GM19099 (cell line): ENCODE results near the gene KCNJ1.

ENCODE experiments used
- POLR2A ChIP-seq: IDR thresholded peaks from 3 replicates; pipeline ENCODE4 v1.6.1; 2011; ENCODE audit warnings: low read depth; ENCODE audit not compliant: insufficient read length; ENCODE audit errors: extremely low read depth

Gene KCNJ1

DNA sequence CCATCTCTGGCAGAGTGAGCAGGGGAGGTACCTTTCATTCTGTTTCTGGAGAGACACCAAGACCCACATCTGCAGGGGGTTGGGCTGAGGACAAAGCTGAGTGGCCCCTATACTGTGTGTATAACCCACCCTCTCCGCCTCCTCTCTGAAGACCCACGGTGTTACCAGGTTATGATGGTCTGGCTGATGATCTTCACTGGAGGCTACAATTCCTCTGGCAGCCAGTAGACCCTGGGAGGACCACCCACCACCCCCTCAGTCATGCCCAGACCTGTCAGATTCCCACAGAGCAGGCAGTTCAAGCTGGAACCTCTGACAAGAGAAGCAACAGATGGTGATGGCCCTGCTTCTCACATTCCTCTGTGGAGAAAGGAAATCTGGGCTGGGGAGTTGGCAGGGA lies 11.4 kb upstream of the KCNJ1 start:
- no peak for TF ChIP-seq POLR2A

DNA sequence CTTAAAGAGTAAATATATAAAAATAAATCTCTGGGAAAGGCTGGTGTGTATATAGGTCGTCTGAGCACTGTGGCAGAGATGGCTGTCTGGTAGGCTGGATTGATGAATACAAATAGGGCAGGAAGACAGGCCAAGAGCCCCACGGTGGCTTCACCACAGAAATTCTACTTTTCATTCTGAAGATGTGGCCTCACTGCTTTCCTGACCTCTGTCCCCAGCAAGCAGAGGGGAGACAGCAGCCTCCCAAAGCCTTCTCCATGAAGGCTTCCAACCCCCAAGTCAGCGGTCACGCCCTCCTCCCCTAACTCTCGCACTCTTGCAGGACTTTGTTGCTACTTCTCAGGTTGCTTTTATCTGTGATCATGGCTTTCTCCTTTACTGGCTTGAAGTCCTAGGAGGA lies 10.6 kb upstream of the KCNJ1 start:
- no peak for TF ChIP-seq POLR2A

DNA sequence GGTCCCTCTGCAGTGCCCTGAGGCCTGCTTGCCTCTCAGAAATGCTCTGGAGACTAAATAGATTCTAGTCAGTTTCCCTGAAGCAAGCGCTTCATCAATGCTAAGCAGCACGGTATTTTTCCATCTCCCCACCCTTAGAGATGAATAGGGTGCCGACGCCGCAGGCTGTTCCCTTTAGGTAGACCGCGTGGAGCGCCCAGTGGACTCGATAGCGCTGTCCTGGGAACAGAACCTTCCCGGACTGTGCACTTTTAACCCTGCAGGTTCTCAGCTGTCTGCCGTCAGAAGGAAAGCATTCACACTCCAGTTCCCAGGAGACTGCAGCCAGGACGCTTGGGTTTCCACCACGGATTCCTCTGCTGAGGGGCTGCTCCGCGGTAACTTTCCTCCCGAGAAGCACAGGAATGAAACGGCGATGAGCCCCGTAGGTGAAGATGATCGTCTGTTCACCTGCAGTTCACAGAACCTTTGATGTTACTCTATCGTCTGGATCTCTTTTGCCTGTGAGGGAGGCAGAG lies 9.1 kb upstream of the KCNJ1 start:
- TF ChIP-seq POLR2A, result no peak

DNA sequence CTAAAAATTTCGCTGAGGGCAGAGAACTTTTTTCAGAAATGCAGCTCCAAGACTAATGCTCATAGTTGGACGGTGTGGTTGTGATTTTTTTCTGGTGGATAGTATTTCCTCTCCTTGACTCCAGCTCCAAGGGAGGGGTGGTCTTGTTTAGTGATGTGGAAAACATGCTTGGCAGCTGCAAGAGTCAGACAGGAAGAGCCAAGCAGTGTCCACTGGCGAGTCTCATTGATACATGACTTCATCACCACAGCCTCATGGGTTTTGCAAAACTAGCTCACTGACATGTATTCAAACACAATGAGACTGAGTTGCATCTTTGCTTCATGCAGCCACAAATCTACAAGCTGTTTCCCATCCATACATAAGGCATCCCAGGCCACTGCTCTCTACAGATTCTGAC lies 7.3 kb upstream of the KCNJ1 start:
- TF ChIP-seq POLR2A, result no peak

DNA sequence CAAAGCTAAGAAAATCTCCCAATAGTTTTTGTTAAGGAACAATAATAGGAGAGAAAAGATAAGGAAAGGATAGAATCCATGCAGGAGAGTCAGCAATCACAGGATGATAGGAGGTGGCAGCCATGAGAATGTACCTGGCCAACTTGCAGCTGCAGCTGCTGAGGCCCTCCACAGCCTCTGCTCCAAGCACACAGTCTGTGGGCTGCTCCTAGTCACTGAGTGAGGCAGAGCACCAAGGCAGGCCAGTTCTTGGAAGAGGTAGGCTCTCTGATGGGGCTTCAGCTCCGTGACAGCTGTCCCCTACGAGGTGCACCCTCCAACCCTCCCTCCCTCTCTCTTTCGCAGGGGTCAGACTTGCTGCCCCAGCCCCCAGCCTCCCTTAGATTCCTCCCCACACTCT lies 5.5 kb upstream of the KCNJ1 start:
- TF ChIP-seq POLR2A, result no peak

DNA sequence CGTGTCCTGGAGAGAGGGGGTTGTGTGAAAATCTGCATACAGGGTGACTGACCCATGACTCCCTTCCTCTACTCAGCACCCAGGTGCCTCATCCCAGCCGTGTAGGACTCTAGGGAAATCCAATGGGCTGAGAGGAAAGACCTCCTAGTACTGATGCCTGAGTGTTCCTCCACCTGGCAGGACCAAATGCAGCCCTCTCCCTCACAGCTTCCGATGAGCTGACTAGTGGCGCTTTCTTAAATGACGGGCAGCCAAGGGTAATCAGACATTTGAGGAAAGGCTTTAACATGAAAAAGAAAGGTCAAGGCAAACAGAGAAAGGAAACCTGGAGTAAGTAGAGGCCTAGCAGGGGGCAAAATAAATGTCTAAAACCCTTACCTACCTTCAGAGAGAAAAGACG lies 5.0 kb upstream of the KCNJ1 start:
- TF ChIP-seq POLR2A, result no peak

DNA sequence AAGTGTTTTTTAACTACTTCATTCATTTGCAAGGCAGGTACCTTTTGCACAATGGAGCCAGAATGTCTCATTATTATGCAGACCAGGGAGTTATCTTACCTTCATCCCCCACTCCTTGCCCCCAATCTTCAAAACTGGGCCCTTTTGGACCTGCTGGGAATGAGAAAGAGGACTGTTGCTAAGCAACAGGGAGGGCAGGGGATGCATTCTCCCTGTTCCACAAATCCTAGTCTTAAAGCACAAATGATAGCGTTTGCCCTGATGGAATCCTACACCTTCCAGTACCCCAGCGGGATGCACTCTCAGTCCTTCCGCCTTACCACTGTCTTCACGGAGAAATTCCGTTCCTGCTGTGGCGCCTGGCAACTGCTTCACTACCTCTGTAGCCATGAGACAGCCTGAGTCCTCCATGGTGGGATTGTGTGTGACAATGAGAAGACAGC lies 4.1 kb upstream of the KCNJ1 start:
- TF ChIP-seq POLR2A, result no peak

DNA sequence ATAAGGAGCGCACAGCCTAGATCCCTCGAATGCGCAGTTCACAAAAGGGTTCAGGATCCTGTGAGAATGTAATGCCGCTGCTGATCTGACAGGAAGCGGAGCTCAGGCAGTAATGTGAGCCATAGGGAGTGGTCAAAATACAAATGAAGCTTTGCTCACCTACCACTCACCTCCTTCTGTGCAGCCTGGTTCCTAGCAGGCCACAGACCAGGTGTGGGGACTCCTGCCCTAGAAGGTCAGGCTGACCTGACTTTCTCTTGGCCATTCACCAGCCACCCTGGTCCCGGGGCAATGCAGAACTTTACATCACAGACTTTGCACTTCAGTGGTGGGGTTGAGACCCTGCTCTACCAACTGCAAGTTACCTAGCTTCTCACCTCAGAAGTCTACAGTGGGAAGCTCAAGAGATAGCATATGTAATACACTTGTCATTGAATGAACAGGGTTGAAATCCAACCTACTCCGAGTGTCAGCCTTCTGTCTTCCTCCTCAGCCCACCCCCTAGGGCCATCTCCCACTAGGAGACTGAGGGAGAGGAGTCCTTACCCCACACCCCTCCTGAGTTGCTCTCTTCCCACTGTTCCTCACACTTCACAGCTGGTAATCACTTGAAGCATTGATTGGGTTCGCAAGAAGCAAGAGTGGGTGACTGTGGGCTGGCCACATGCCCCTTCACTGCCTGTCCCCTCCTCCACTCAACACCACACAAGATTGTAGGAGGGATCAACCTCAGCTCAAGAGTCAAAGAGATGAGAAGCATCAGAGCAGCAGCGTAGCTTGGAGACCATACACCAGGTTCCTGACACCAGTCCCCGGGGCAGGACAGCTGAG lies 2.0 kb upstream of the KCNJ1 start:
- TF ChIP-seq POLR2A, result no peak

DNA sequence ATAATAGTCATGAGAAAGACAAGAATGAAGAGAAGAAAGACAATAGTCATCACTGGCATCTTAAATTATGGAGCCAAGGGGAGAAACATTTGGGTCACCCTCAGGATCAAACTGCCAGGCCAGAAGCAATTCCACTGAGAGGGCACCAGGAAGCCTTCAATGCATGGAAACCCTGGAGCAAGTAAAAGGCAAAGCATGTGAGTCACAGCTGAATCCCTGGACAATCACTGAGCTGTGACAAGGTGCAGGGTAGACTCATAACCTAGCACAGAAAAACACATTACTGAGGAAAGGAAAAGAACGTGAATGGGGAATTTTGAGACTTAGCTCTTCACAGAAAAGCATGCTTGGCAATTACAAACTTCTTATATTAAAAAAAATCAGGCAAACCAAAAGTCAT lies 1.6 kb downstream of the KCNJ1 start:
- no peak for TF ChIP-seq POLR2A

DNA sequence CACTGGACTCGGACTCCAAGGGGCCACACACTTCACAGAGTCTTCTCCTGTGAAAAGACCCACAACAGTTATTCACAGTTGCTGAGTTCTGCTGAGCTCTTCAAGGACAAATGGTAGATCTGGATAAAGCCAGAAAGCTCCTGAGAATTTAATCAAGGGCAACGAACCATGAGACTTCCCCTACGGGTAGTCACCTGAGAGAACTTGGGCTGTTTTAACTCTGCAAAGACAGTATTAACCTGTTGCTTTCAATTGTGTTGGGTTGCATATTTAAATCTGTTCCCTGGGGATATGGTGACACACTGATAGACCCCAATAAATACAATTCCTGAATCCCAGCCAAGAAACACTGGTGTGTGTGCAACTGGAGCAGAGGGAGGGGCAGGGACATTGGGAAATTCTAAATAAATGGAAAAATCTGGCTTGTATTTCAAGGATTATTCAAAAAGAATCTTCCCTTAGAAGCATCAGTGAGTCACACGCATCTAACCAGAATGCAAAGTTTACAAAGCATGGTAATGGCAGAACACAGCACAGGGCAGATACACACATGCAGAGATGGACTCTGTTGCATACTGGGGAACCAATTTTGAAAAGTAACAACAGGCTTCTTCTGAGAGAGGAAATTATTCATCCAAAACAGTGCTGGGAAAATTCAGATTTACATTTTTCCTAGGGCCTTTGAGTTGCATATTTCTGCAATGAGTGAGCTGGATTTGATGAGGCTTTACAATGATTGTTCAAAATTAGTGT lies 4.0 kb downstream of the KCNJ1 start:
- TF ChIP-seq POLR2A, result no peak

DNA sequence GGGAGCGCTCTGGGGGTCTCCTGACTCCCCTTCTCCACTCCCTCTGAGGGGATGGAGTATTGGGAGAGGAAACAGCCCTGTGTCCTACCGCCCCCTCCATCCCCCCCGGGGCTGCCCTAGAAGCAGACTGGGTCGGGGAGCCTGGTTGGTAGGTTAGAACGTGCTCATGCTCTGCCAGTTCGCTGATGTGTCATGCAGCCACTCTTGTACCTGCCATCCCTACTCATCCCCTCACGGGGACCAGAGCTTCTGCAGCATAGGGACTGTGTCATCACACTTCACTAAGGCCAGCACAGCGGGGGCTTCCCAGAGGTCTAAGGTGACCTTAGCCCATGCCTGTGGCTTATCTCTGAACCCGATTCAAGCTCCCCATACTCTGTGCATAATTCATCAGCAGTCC lies 4.7 kb downstream of the KCNJ1 start:
- no peak for TF ChIP-seq POLR2A

DNA sequence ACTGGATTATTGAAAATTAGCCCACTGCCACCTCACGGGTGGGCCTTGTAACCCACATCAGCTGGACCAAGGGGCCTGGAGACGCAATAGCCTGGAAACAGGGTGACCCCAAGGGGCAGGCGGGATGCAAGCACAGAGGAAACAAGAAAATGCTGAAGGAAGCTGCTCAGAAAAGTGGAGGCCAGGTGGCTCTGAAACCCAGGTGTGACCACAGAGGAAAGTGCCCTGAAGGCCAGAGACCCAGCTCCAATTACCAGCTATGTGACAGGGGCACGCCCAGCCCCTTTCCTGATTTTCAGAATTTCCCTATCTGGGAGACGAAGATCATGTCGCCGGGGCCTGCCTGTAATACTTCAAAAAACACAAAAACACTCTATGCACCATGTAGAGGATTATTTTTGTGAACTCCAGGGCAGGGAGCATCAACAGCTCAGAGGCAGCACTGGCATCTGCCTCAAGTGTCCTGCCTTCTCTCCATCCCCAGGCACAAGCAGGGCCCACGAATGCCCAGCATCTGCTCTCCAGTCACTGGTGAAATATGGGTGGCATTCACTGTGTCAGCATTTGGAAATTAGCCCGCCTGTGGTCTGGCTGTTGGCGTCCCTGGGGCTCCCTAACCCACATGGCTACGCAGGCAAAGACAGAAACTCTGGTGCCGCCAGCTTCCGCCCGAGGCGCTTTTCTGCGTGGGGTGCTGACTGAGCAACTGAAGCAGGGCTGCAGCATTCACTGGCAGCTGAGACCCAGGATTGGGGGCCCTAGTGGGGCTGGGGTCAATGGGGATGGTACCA lies 6.3 kb downstream of the KCNJ1 start:
- TF ChIP-seq POLR2A, result no peak

DNA sequence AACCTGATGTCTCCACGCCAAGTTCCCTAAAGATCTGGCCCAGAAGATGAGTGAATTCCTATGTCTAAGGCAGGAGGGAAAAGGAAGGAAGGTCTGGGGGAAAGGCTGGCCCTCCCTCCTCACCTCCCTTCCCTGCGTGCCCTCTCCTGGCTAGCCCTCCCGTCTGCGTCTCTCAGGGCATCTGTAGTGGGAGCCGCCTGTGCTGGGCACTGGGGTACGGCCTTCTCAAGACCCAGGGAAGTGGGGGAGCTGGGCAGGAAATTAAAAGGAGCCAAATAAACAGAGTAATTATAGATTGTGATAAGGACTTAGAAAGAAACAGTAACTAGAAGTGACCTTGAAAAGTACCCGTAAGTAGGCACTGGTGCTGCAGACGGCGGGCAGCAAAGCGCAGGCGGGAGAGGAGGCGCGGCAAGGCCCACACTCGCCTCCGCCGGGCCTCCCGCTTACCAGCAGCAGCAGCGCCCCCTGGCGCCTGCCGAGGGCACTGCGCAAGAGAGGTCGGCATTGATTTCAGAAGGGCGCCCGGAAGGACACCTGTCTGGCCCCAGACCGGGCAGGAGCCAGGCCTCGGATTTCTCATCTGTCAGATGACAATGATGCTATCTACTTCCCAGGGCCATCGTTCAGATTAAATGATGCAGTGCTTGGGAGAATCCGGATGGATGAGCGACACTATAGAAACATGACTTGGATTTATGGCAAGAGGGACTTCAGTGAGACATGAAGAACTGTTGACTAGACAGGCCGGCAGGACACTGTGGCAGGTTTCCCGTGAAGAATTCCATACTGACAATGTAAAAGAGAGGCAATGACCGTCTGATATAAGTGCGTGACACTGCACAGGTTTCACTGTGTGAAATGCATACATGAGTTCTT lies 7.3 kb downstream of the KCNJ1 start:
- TF ChIP-seq POLR2A, result no peak

DNA sequence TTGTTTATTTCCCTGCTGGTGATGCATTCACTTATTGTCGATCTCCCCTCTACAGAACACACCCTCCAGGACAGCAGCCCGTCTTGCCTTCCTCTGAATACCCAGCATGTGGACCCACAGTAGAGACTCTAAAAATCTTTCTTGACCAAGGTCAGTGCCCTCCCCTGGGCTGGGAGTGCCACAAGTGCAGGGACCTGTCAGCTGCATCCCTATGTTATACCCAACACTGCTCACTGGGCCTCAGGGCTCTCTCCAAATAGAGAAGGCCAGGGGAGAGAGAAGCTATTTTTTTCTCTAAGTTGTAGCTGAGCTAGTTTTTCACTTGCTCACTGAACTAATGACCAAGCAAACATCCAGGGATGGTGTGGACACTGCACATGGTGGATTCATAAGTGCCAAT lies 9.8 kb downstream of the KCNJ1 start:
- no peak for TF ChIP-seq POLR2A
